ENCODE data around the gene DCANP1. TPM values are rescaled to one million over a fixed set of nuclear protein-coding genes. Genes with fewer than 3 reads are reported as not detected.

DCANP1 gene
- total and polyA plus RNA-seq, 9 of the 15 experiments (the other 6 are each of a cell fraction or from before 2014, with no cell fraction given) = not detected

DNA sequence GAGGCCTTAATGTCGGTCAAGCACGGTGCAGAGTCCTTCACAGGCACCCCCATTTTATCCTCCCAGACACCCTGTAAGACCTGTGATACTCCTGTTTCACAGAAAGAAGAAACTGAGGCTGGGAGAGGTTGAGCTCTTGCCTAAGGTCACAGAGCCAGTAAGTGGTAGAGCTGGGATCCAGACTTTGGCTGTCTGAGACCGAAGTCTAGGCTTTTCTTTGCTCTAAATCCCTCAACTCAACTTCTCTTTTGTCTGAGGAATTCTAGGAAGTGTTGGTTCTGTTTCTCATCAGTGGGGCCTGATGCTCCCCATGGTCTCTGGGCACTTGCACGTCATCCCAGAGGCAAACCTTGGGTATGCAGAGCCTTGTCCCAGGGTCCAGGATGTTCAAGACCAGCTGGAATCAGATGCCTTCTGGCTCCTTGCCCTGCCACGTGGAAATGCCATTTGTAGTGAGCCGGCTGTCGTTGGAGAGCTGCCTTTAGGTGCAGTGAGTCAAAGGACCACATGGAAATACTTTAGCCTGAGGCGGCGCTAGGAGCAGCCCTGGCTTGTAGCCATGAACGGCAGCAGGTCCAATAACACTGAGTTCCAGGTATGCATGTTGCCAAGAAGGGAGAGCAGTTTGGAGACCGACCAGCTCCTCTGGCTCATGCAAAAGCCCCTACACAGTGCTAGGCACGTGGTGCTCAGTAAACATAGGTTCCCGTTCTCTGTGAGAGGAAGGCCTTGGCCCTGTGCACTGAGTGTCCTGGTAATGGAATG lies 9.2 kb downstream of the DCANP1 start (continued):
- TF ChIP-seq THAP7 (CRISPR knock-in tag; IDR thresholded peaks at IDR 0.05) = no peak
- no peak for TF ChIP-seq ATF1 (CRISPR knock-in tag; IDR thresholded peaks at IDR 0.05)
- 0 out of 2 replicates have a peak, but pooled peaks have one; percentile 10 for TF ChIP-seq ATF1 (tag; IDR thresholded peaks at IDR 0.05)
- TF ChIP-seq PCBP1 (IDR thresholded peaks at IDR 0.05; ENCODE audit: low read depth, low read length, poor library complexity, severe bottlenecking) = no peak
- TF ChIP-seq, protein P1, sequence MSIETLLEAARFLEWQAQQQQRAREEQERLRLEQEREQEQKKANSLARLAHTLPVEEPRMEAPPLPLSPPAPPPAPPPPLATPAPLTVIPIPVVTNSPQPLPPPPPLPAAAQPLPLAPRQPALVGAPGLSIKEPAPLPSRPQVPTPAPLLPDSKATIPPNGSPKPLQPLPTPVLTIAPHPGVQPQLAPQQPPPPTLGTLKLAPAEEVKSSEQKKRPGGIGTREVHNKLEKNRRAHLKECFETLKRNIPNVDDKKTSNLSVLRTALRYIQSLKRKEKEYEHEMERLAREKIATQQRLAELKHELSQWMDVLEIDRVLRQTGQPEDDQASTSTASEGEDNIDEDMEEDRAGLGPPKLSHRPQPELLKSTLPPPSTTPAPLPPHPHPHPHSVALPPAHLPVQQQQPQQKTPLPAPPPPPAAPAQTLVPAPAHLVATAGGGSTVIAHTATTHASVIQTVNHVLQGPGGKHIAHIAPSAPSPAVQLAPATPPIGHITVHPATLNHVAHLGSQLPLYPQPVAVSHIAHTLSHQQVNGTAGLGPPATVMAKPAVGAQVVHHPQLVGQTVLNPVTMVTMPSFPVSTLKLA (conservative IDR thresholded peaks at IDR 0.05) = peak in 1 of 2 experiments; percentile 71; a peak in 1 of 4 replicates
- peak; percentile 52; the same call in 1 of the 2 replicates for TF ChIP-seq GTF2E2 (tag; IDR thresholded peaks at IDR 0.05)
- no peak for TF ChIP-seq KLF1 (tag; IDR thresholded peaks at IDR 0.05)
- TF ChIP-seq, protein P2, sequence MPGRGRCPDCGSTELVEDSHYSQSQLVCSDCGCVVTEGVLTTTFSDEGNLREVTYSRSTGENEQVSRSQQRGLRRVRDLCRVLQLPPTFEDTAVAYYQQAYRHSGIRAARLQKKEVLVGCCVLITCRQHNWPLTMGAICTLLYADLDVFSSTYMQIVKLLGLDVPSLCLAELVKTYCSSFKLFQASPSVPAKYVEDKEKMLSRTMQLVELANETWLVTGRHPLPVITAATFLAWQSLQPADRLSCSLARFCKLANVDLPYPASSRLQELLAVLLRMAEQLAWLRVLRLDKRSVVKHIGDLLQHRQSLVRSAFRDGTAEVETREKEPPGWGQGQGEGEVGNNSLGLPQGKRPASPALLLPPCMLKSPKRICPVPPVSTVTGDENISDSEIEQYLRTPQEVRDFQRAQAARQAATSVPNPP (IDR thresholded peaks at IDR 0.05; ENCODE audit: borderline replicate concordance, insufficient read depth, insufficient read length) = no peak
- no peak for TF ChIP-seq LCOR (CRISPR knock-in tag; IDR thresholded peaks at IDR 0.05)
- TF ChIP-seq UBTF (IDR thresholded peaks at IDR 0.05; ENCODE audit: borderline replicate concordance in 1 of 2, low read depth in 2 of 2, low read length in 2 of 2) = no peak
- 0 out of 2 replicates have a peak, but pooled peaks have one; percentile 8 for TF ChIP-seq ERF (CRISPR knock-in tag; IDR thresholded peaks at IDR 0.05)
- peak; percentile 19 for TF ChIP-seq KDM5B (IDR thresholded peaks at IDR 0.05; ENCODE audit: insufficient replicate concordance, low read depth, low read length)
- TF ChIP-seq, protein P3, sequence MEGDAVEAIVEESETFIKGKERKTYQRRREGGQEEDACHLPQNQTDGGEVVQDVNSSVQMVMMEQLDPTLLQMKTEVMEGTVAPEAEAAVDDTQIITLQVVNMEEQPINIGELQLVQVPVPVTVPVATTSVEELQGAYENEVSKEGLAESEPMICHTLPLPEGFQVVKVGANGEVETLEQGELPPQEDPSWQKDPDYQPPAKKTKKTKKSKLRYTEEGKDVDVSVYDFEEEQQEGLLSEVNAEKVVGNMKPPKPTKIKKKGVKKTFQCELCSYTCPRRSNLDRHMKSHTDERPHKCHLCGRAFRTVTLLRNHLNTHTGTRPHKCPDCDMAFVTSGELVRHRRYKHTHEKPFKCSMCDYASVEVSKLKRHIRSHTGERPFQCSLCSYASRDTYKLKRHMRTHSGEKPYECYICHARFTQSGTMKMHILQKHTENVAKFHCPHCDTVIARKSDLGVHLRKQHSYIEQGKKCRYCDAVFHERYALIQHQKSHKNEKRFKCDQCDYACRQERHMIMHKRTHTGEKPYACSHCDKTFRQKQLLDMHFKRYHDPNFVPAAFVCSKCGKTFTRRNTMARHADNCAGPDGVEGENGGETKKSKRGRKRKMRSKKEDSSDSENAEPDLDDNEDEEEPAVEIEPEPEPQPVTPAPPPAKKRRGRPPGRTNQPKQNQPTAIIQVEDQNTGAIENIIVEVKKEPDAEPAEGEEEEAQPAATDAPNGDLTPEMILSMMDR (IDR thresholded peaks at IDR 0.05 in 2 of 3, conservative IDR thresholded peaks at IDR 0.05 in 1 of 3; ENCODE audit: insufficient read depth in 2 of 3, low read depth in 1 of 3, low read length in 3 of 3) = peak in 1 of 3 experiments; percentile 12; a peak in 1 of 6 replicates
- TF ChIP-seq FOXK1 (CRISPR knock-in tag; IDR thresholded peaks at IDR 0.05; ENCODE audit: borderline replicate concordance) = no peak
- no peak for TF ChIP-seq RCOR1 (IDR thresholded peaks at IDR 0.05; ENCODE audit: borderline replicate concordance in 1 of 2, low read depth in 2 of 2, low read length in 2 of 2)
